ENCODE results near the gene PAIP2B. TPM values are rescaled to one million over a fixed set of nuclear protein-coding genes. Genes with fewer than 3 reads are reported as not detected.
"Not testable (repeated sequence)": the region's sequence is repeated elsewhere in the genome, so short reads cannot be mapped to it uniquely, and the experiment has no call there.

PAIP2B gene
- total RNA-seq, 3 donors from 2014 or later, result 1.0 to 1.2 (median 1.1) TPM

DNA sequence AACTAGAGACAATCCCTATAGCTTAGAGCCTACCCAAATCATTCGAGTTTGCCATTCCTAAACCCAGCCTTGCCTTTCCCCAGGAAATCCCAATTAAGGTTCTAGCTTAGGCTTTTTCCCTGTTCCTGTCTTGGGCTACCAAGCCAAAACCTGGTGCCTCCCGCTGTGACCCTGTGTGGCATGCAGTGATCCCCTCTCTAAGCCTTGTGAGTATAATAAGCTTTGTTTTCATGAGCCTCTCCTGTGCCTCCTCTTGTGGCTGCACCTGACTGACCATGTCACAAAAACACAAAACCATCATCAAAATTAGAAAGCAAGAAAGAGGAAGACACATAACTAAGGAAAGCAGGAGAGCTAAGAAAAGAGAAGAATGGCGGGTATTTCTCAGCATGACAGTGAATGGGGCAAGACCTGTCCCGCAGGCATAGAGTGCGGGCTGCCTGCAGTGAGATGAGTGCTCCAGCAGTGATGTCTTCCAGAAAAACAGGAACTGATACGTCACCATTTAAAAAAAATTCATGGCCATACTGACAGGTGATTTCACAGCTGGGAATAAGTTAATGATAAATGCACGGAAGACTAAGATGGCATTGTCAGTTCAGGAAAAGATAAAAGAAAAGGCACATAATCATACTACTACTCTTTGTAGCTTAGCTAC lies 9.2 kb upstream of the PAIP2B start:
- ATAC-seq, result no peak
- H3K4me1 Mint-ChIP-seq (ENCODE audit: low read depth), result no peaks in the 10 kb centered on the region
- H3K9me3 Mint-ChIP-seq, result peaks cover 6% of the 10 kb centered on the region
- peaks cover 17% of the 10 kb centered on the region for H3K27me3 Mint-ChIP-seq (ENCODE audit: low read depth)
- no peak overlapping the region for H3K4me3 Mint-ChIP-seq
- H3K36me3 Mint-ChIP-seq (ENCODE audit: insufficient read depth), result no peaks in the 10 kb centered on the region
- DNase-seq, result no peak

DNA sequence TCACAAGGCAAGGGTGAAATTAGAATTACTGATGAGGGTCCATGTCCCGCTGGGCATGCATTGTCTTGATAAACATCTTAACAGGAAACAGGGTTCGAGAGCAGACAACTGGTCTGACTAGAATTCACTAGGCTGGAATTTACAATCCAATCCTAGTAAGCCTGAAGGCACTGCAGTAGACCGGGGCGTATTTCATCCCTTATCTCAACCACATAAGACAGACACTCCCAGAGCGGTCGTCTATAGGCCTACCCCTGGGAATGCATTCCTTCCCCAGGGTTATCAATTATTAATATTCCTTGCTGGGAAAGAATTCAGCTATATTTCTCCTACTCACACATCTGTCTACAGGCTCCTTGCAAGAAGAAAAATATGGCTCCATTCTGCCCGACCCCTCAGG lies 6.2 kb upstream of the PAIP2B start:
- ATAC-seq; DNase-seq; H3K36me3 Mint-ChIP-seq (ENCODE audit: insufficient read depth); H3K9me3 Mint-ChIP-seq; H3K4me1 Mint-ChIP-seq (ENCODE audit: low read depth); H3K4me3 Mint-ChIP-seq: not testable (repeated sequence)
- peaks cover 19% of the 10 kb centered on the region for H3K27me3 Mint-ChIP-seq (ENCODE audit: low read depth)

DNA sequence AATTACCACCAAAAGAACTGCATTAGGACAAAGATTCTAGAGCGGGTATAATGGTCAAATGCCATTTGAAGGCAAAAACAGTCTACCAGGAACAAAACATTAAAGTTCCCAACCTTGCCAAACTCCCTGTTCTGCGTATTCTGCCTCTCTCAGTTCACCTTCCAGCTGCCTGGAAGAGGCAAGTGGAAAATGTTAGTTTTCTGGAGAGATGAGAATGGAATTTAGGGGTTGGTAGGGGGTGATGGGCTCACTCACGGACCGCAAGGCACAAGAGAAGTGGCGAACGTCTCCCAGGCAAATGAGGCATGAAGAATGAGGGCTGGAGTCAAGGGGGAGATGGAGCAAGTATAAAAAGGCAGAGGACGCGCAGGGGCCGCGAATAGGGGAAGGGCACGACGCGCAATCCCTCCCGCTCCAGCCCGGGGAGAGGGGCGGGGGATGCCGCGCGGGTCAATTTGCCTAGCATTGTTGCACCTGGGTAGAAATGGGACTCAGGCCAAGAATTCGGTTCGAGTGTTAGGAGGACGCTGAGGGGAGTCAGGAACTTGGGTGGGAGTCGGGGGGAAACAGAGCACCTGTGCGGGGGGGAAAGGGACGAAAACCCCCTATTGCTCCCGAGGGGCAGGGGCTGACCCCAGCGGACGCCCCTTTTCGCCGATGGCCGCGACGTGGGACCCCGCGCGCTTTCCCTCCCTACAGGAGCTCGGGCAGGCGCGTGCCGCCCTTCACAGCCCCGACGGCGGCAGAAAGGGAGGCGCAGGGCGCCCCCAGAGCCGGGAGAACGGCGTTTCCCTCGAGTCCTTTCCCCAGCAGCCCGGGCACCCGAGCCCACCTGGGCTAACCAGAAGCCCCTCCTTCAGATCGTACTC lies 573 bp downstream of the PAIP2B start:
- peaks cover 18% of the 10 kb centered on the region for H3K4me1 Mint-ChIP-seq (ENCODE audit: low read depth)
- no peaks in the 10 kb centered on the region for H3K9me3 Mint-ChIP-seq
- H3K36me3 Mint-ChIP-seq (ENCODE audit: insufficient read depth), result peaks cover 7% of the 10 kb centered on the region
- ATAC-seq, result peak; percentile 29 to 34
- peaks cover 2% of the 10 kb centered on the region for H3K27me3 Mint-ChIP-seq (ENCODE audit: low read depth)
- H3K4me3 Mint-ChIP-seq, result peak overlapping the region; percentile 96
- DNase-seq, result no peak

DNA sequence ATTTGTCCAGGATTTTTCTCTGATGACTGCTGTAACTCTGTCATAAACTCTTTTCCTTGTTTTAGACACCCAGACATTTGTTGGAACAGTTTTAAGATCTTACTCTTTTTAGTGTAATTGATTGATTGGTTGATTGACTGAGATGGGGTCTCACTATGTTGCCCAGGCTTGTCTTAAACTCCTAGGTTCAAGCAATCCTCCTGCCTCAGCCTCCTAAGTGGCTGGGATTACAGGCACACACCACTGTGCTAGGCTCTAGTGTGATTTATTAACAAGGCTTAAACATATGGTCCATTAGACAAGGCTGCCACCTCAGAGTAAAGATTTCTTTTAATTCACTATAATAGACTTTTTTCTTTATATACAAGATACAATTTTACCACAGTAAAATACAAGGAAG lies 2.0 kb downstream of the PAIP2B start:
- Mint-ChIP-seq H3K9me3 (no peaks in the 10 kb centered on the region), H3K4me3 (no peak overlapping the region), H3K4me1 (ENCODE audit: low read depth) (peaks cover 18% of the 10 kb centered on the region), H3K27me3 (ENCODE audit: low read depth) (peaks cover 1% of the 10 kb centered on the region), H3K36me3 (ENCODE audit: insufficient read depth) (peaks cover 9% of the 10 kb centered on the region)
- ATAC-seq (no peak), DNase-seq (no peak)

DNA sequence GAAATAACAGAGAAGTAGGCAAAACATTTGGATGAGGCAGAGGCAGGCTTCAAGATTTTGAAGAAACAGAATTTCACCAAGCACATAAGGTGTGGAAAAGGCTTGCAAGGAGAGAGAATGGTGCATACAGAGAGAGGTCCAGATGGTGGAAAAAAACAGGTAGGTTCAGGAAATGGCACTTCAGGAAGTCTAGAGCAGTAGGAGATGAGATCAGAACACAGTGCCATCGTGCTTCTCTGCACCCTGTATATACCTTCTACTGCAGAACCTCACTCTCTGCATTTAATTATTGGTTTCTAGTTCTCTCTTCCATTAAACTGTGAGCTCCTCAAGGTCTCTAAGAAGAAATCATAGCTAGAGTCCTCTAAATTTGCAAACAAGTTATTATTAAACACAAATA lies 2.4 kb downstream of the PAIP2B start:
- Mint-ChIP-seq H3K9me3 (no peaks in the 10 kb centered on the region), H3K36me3 (ENCODE audit: insufficient read depth) (peaks cover 9% of the 10 kb centered on the region), H3K4me3 (no peak overlapping the region), H3K27me3 (ENCODE audit: low read depth) (no peaks in the 10 kb centered on the region), H3K4me1 (ENCODE audit: low read depth) (peaks cover 18% of the 10 kb centered on the region)
- DNase-seq (no peak), ATAC-seq (no peak)

DNA sequence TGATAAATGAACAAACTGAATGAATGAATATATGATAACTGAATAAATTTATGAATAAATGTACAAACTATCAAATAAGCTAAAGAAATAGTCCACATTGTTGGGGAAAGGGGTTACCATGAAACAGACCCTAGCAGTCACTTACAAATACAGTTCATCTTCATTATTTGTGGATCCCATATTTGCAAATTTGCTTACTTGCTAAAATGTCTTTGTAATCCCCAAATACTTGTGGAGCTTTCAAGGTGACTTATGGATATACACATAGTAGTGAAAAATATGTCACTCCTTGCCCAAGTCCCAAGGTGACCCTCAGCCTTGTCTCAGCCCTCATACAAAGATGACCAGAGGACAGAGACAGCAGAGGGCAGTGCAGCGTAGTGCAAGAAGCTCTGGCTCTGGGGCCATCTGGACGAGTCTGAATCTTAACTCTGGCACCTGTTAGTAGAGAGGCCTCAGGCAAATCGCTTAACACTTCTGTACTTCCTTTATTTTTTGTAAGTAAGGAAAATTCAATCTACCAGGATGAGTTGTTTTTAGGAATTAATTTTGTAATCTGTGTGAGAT lies 3.1 kb downstream of the PAIP2B start:
- H3K4me1 Mint-ChIP-seq (ENCODE audit: low read depth), result peaks cover 18% of the 10 kb centered on the region
- H3K4me3 Mint-ChIP-seq, result no peak overlapping the region
- DNase-seq, result no peak
- no peaks in the 10 kb centered on the region for H3K9me3 Mint-ChIP-seq
- H3K36me3 Mint-ChIP-seq (ENCODE audit: insufficient read depth), result peaks cover 9% of the 10 kb centered on the region
- no peaks in the 10 kb centered on the region for H3K27me3 Mint-ChIP-seq (ENCODE audit: low read depth)
- no peak for ATAC-seq

DNA sequence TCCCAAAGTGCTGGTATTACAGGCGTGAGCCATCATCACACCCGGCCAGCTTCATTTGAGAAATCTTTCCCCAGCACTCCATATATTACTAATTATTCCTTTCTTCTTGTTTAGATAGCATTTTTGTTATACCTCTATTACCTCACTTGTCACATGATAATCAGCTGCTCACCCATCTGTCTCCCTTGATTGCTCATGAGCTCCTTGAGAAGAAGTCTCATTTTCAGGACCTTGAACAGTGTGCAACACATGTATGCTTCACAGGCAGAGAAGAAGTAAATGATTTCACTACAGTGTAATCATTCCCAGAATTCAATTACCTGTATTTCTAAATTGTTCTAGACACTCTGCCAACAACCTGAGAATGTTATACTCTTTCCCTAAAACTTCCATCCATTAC lies 6.2 kb downstream of the PAIP2B start:
- Mint-ChIP-seq H3K9me3 (no peaks in the 10 kb centered on the region), H3K36me3 (ENCODE audit: insufficient read depth) (peaks cover 9% of the 10 kb centered on the region), H3K27me3 (ENCODE audit: low read depth) (no peaks in the 10 kb centered on the region), H3K4me3 (no peak overlapping the region), H3K4me1 (ENCODE audit: low read depth) (peaks cover 8% of the 10 kb centered on the region)
- DNase-seq (no peak), ATAC-seq (no peak)

DNA sequence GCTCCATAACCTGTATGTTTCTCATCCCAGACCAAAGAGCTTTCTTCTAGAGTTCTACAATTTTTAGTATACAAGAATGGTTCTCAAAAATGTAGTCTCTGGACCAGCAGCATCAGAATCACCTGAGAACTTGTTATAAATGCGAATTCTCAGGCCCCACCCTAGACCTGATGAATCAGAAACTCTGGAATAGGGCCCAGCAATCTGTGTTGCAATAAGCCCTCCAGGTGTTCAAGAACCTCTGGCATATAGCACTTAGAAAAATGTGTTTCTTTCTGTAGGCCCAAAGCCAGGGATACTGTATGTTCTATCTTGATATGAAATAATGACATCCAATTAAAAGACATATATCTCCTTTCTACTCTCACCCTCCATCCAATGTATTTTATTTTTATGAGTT lies 10.4 kb downstream of the PAIP2B start:
- no peaks in the 10 kb centered on the region for H3K9me3 Mint-ChIP-seq
- no peaks in the 10 kb centered on the region for H3K4me1 Mint-ChIP-seq (ENCODE audit: low read depth)
- H3K4me3 Mint-ChIP-seq, result no peak overlapping the region
- H3K36me3 Mint-ChIP-seq (ENCODE audit: insufficient read depth), result peaks cover 2% of the 10 kb centered on the region
- DNase-seq (no peak), ATAC-seq (no peak)
- H3K27me3 Mint-ChIP-seq (ENCODE audit: low read depth), result no peaks in the 10 kb centered on the region

DNA sequence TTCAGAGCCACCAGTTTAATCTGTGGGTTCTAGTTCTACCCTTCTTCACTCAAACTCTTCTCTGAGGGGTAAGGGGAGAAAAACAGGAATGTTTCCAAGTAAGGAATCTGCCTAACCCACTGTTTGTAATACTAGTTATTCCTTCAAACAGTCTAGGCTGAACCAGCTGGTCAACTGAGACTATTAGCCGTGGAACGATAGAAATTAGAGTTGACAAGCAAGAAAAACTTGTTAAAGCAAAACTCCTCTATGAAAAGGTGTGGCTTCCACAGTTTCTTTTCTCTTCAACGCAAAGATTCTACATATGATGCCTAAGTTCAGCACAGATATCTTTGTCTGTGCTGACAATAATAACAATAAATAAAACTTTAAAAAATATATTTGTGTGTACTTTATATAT lies 11.5 kb downstream of the PAIP2B start:
- ATAC-seq, result no peak
- no peaks in the 10 kb centered on the region for H3K36me3 Mint-ChIP-seq (ENCODE audit: insufficient read depth)
- DNase-seq, result no peak
- H3K27me3 Mint-ChIP-seq (ENCODE audit: low read depth), result no peaks in the 10 kb centered on the region
- H3K4me3 Mint-ChIP-seq, result no peak overlapping the region
- no peaks in the 10 kb centered on the region for H3K9me3 Mint-ChIP-seq
- no peaks in the 10 kb centered on the region for H3K4me1 Mint-ChIP-seq (ENCODE audit: low read depth)

DNA sequence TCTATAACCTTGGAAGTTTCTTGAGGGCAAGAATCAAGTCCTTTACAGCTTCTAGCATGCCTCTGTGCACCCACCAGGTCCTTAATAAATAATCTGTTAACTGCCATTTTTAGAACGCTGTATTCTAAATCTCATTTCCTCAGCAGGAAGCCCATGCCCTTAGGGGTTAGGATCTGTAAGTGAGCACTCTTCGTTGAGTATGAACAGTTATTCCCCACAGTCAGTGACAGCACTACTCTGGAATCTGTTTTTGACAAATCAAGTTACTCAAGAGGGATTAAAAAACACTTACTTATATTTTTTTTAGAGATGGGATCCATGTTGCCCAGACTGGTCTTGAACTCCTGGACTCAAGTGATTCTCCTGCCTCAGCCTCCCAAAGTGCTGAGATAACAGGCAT lies 14.6 kb downstream of the PAIP2B start:
- Mint-ChIP-seq H3K27me3 (ENCODE audit: low read depth) (no peaks in the 10 kb centered on the region), H3K9me3 (no peaks in the 10 kb centered on the region), H3K4me3 (no peak overlapping the region), H3K36me3 (ENCODE audit: insufficient read depth) (peaks cover 1% of the 10 kb centered on the region), H3K4me1 (ENCODE audit: low read depth) (no peaks in the 10 kb centered on the region)
- no peak for ATAC-seq
- no peak for DNase-seq

DNA sequence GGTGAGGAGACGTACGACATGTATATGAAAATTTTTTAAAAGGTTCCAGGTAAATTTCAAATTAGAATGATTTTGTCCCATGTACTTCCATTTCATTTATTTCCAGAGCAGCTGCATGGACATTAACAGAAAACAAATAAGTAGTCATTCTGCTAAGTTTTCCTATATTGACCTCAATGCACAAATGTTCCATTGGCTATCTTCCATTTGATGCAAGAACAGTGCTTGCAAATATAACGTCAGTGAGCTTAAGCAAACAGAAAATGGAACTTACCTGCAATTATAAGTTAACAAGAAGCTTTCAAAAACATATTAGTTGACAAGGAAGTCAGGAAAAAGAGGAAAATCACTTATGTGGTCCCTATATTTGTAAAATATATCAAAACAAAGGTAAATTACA lies 16.6 kb downstream of the PAIP2B start:
- H3K27me3 Mint-ChIP-seq (ENCODE audit: low read depth), result no peaks in the 10 kb centered on the region

DNA sequence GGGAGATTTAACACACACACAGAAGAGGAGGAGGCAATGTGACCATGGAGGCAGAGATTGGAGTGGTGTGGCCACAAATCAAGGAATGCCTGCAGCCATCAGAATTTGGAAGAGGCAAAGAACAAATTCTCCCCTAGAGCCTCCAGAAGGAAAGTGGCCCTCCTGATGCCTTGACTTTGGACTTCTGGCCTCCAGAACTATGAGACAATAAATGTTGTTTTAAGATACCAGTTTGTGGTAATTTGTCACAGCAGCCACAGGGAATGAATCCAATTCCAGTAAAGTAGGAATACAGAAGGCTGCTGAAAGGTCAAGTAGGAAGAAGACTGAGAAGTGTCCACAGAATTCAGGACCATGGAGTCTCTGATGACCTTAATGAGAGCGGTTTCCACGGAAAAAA lies 18.1 kb downstream of the PAIP2B start:
- no peaks in the 10 kb centered on the region for H3K4me1 Mint-ChIP-seq (ENCODE audit: low read depth)
- H3K9me3 Mint-ChIP-seq, result no peaks in the 10 kb centered on the region
- DNase-seq (no peak), ATAC-seq (no peak)
- H3K36me3 Mint-ChIP-seq (ENCODE audit: insufficient read depth), result peaks cover 1% of the 10 kb centered on the region
- no peak overlapping the region for H3K4me3 Mint-ChIP-seq
- no peaks in the 10 kb centered on the region for H3K27me3 Mint-ChIP-seq (ENCODE audit: low read depth)

More for the DNA sequence above, 16.6 kb downstream of the PAIP2B start:
- DNase-seq (no peak), ATAC-seq (no peak)
- H3K4me3 Mint-ChIP-seq, result no peak overlapping the region
- no peaks in the 10 kb centered on the region for H3K4me1 Mint-ChIP-seq (ENCODE audit: low read depth)
- H3K9me3 Mint-ChIP-seq, result no peaks in the 10 kb centered on the region
- peaks cover 1% of the 10 kb centered on the region for H3K36me3 Mint-ChIP-seq (ENCODE audit: insufficient read depth)

DNA sequence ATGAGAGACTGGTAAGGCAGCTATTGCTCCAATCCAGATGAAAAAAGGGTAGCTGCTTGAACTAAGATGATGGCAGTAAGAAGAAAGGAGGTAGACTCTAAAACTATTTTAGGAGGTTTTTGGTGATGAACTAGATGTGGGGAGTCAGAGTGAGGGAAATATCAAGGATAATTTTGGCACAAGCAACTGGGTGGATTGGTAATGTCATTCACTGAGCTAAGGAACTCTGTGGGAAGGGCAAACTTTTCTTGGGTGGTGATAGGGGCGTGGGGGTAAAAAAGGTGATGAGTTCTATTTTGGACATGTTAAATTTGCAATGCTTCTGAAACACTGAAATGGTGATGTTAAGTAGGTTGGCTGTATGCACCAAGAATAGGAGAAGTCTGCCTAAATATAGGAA lies 19.3 kb downstream of the PAIP2B start:
- H3K27me3 Mint-ChIP-seq (ENCODE audit: low read depth), result no peaks in the 10 kb centered on the region
- H3K4me3 Mint-ChIP-seq, result no peak overlapping the region
- DNase-seq (no peak), ATAC-seq (no peak)
- H3K9me3 Mint-ChIP-seq, result no peaks in the 10 kb centered on the region
- H3K4me1 Mint-ChIP-seq (ENCODE audit: low read depth), result no peaks in the 10 kb centered on the region
- H3K36me3 Mint-ChIP-seq (ENCODE audit: insufficient read depth), result peaks cover 1% of the 10 kb centered on the region

DNA sequence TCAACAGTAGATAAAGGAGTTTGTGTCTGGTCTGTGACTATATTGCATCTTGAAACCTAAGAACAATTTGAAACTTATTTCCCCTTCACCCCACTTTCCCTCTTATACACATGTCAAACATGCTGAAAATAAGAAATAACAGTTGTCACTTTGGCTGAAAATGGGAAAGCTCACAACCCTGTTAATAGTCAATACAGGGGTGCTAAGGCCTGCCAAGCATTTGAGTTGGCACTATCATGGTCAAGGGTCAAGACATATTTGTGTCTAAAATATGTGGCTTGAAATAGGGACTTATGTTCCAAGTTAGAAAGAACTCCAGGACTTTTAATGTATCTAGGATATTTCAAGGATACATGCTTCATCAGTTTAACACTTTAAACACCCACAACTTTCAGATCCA lies 20.6 kb downstream of the PAIP2B start:
- Mint-ChIP-seq H3K4me3 (no peak overlapping the region), H3K4me1 (ENCODE audit: low read depth) (no peaks in the 10 kb centered on the region), H3K36me3 (ENCODE audit: insufficient read depth) (peaks cover 9% of the 10 kb centered on the region), H3K9me3 (no peaks in the 10 kb centered on the region), H3K27me3 (ENCODE audit: low read depth) (no peaks in the 10 kb centered on the region)
- no peak for DNase-seq
- no peak for ATAC-seq

DNA sequence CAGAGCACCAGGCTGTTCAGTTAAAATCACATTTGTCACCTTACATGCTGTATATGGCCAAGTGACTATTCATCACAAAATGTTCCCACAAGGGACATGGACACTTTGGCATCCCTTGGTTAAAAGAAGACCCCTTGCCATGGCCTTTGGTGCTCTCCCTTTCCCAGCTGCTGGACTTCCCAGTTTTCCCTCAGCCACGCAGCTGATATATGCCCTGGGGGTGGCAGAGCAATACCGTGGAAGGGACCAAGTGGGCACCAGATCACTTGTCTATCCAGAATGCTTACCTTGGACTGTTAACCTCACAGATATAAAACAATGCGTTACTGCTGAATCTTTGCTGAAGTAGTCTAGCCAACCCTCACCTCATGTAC lies 35.3 kb downstream of the PAIP2B start:
- no peak for DNase-seq

More for the DNA sequence above, 35.3 kb downstream of the PAIP2B start:
- Mint-ChIP-seq H3K27me3 (ENCODE audit: low read depth) (no peaks in the 10 kb centered on the region), H3K4me3 (no peak overlapping the region), H3K9me3 (peaks cover 12% of the 10 kb centered on the region), H3K4me1 (ENCODE audit: low read depth) (no peaks in the 10 kb centered on the region), H3K36me3 (ENCODE audit: insufficient read depth) (peaks cover 8% of the 10 kb centered on the region)
- no peak for ATAC-seq

Data from activated T-cell treated with anti-CD3 and anti-CD28 coated beads, Interleukin-2, amount 50 U/mL, for 4 hours (primary cell).